IMR-90 (cell line): Measurements from ENCODE around the gene WDR53. TPM values are rescaled to one million over a fixed set of nuclear protein-coding genes. Genes with fewer than 3 reads are reported as not detected.

Source experiments
- ATAC-seq: fragments of 200-7000 bp; cut with Tn5 transposase; 2 replicates; pipeline ENCODE4 v1.9.1; 2020; ENCODE audit warnings: low read depth, mild to moderate bottlenecking, moderate library complexity
- BruUV-seq: library from RNA; stranded (reverse); fragments of 400-500 nt; replicated peaks from 2 replicates; lab custom pipeline; 2021; lab: Mats Ljungman, UMichigan
- CTCF ChIA-PET: fragments of 300-600 bp; formaldehyde crosslinking; extraction: SDS; loops from one replicate; lab custom pipeline; 2021; ENCODE audit warnings: antibody characterized with exemption; lab: Yijun Ruan, JAX
- POLR2A ChIA-PET: fragments of 300-600 bp; sonication (Branson Sonifier 250); formaldehyde crosslinking; loops from one replicate; lab custom pipeline; 2022; ENCODE audit warnings: antibody characterized with exemption; ENCODE audit not compliant: unreplicated experiment; lab: Charles Lee
- DNase-seq: peaks from one replicate; pipeline ENCODE4 v3.0.0; 2013
- H2AFZ ChIP-seq: replicated peaks from 2 replicates; pipeline ENCODE3; 2013; ENCODE audit warnings: low read length, mild to moderate bottlenecking; ENCODE audit not compliant: poor library complexity
- H2AK5ac ChIP-seq: 2 replicates; pipeline ENCODE4 v1.6.1; 2013; ENCODE audit warnings: low read depth, low read length, inconsistent platforms
- H2AK9ac ChIP-seq: replicated peaks from 2 replicates; pipeline ENCODE3; 2013; ENCODE audit warnings: mild to moderate bottlenecking, low read depth, low read length, moderate library complexity; ENCODE audit not compliant: poor library complexity
- H2BK120ac ChIP-seq: 2 replicates; pipeline ENCODE4 v1.6.1; 2013; ENCODE audit warnings: low read depth, low read length, inconsistent platforms
- H2BK15ac ChIP-seq: 3 replicates; pipeline ENCODE4 v1.6.1; 2013; ENCODE audit warnings: low read depth, low read length, inconsistent platforms
- H2BK20ac ChIP-seq: 2 replicates; pipeline ENCODE4 v1.6.1; 2013; ENCODE audit warnings: low read depth, mild to moderate bottlenecking, inconsistent platforms, low read length, moderate library complexity
- H2BK5ac ChIP-seq: 2 replicates; pipeline ENCODE4 v1.6.1; 2013; ENCODE audit warnings: mild to moderate bottlenecking, low read depth, low read length, inconsistent platforms; ENCODE audit not compliant: poor library complexity, severe bottlenecking
- H3K14ac ChIP-seq: replicated peaks from 2 replicates; pipeline ENCODE4 v1.6.1; 2013; ENCODE audit warnings: low read depth, low read length, inconsistent platforms
- H3K18ac ChIP-seq: 2 replicates; pipeline ENCODE4 v1.6.1; 2013; ENCODE audit warnings: low read depth, low read length, control low read depth
- H3K23ac ChIP-seq: 2 replicates; pipeline ENCODE4 v1.6.1; 2013; ENCODE audit warnings: low read depth, low read length, inconsistent platforms
- H3K27ac ChIP-seq: 2 replicates; pipeline ENCODE4 v1.5.1; 2013; ENCODE audit warnings: mild to moderate bottlenecking, control low read depth, low read length; ENCODE audit not compliant: insufficient read depth
- H3K27me3 ChIP-seq: 2 replicates; pipeline ENCODE4 v1.6.1; 2013; ENCODE audit warnings: low read length; ENCODE audit not compliant: control insufficient read depth, insufficient read depth
- H3K36me3 ChIP-seq: 2 replicates; pipeline ENCODE4 v1.6.1; 2013; ENCODE audit warnings: low read length, mixed read lengths; ENCODE audit not compliant: control insufficient read depth, insufficient read depth
- H3K4ac ChIP-seq: 2 replicates; pipeline ENCODE4 v1.6.1; 2013; ENCODE audit warnings: low read depth, low read length, inconsistent platforms
- H3K4me1 ChIP-seq: 2 replicates; pipeline ENCODE4 v1.6.1; 2013; ENCODE audit warnings: low read length, mixed read lengths; ENCODE audit not compliant: control insufficient read depth, insufficient read depth
- H3K4me2 ChIP-seq: 2 replicates; pipeline ENCODE4 v1.6.1; 2013; ENCODE audit warnings: low read depth, mild to moderate bottlenecking, control low read depth, low read length, moderate library complexity
- H3K4me3 ChIP-seq: 2 replicates; pipeline ENCODE4 v1.5.1; 2013; ENCODE audit warnings: low read depth, mild to moderate bottlenecking, control low read depth, low read length, moderate library complexity; ENCODE audit not compliant: insufficient read depth
- H3K56ac ChIP-seq: 2 replicates; pipeline ENCODE4 v1.6.1; 2013; ENCODE audit warnings: low read length, inconsistent platforms; ENCODE audit not compliant: insufficient read depth; ENCODE audit errors: extremely low read depth
- H3K79me1 ChIP-seq, 2 experiments: 2 replicates each; pipeline ENCODE4 v1.6.1; 2013; ENCODE audit warnings: low read length in 2 of 2, inconsistent platforms in 1 of 2, low read depth in 1 of 2
- H3K9ac ChIP-seq: 2 replicates; pipeline ENCODE4 v1.6.1; 2013; ENCODE audit warnings: low read depth, low read length, control low read depth
- H3K9me1 ChIP-seq: 2 replicates; pipeline ENCODE4 v1.6.1; 2013; ENCODE audit warnings: low read length, inconsistent platforms; ENCODE audit not compliant: insufficient read depth
- H3K9me3 ChIP-seq: 2 replicates; pipeline ENCODE4 v1.6.1; 2013; ENCODE audit warnings: low read length; ENCODE audit not compliant: control insufficient read depth, insufficient read depth
- H4K20me1 ChIP-seq: 2 replicates; pipeline ENCODE4 v1.6.1; 2013; ENCODE audit warnings: low read length, inconsistent platforms; ENCODE audit not compliant: insufficient read depth
- H4K5ac ChIP-seq: 2 replicates; pipeline ENCODE4 v1.6.1; 2013; ENCODE audit warnings: mild to moderate bottlenecking, low read depth, low read length, control low read depth
- H4K8ac ChIP-seq, 2 experiments: 2 replicates each; pipeline ENCODE4 v1.6.1; 2013; ENCODE audit warnings: low read depth in 2 of 2, low read length in 2 of 2, control low read depth in 1 of 2, inconsistent platforms in 1 of 2
- H4K91ac ChIP-seq: 2 replicates; pipeline ENCODE4 v1.6.1; 2013; ENCODE audit warnings: low read depth, low read length, inconsistent platforms; ENCODE audit not compliant: insufficient read depth
- BHLHE40 ChIP-seq: fragments of 150-350 bp; IDR thresholded peaks from 2 replicates; pipeline ENCODE4 v1.6.1; 2016; ENCODE audit warnings: mild to moderate bottlenecking, low read depth, low read length
- CEBPB ChIP-seq: IDR thresholded peaks from 2 replicates; pipeline ENCODE4 v1.6.1; 2012; ENCODE audit warnings: low read depth, low read length, improper control_type of control experiment
- FOS ChIP-seq: fragments of 150-350 bp; IDR thresholded peaks from 2 replicates; pipeline ENCODE4 v1.6.1; 2016; ENCODE audit warnings: low read depth, low read length
- MAZ ChIP-seq: IDR thresholded peaks from 2 replicates; pipeline ENCODE4 v1.6.1; 2012; ENCODE audit warnings: low read depth, mild to moderate bottlenecking, low read length, improper control_type of control experiment, moderate library complexity, borderline replicate concordance
- MXI1 ChIP-seq: IDR thresholded peaks from 2 replicates; pipeline ENCODE4 v1.6.1; 2012; ENCODE audit warnings: low read depth, mild to moderate bottlenecking, low read length, moderate library complexity, borderline replicate concordance
- NFE2L2 ChIP-seq: fragments of 150-350 bp; IDR thresholded peaks from 2 replicates; pipeline ENCODE4 v1.6.1; 2016; ENCODE audit warnings: low read depth, mild to moderate bottlenecking, low read length
- POLR2A ChIP-seq: IDR thresholded peaks from 2 replicates; pipeline ENCODE4 v1.6.1; 2012; ENCODE audit warnings: mild to moderate bottlenecking, low read depth, low read length
- RCOR1 ChIP-seq: IDR thresholded peaks from 2 replicates; pipeline ENCODE4 v1.6.1; 2012; ENCODE audit warnings: mild to moderate bottlenecking, low read length, improper control_type of control experiment; ENCODE audit not compliant: insufficient replicate concordance
- SMC3 ChIP-seq: fragments of 150-350 bp; IDR thresholded peaks from 2 replicates; pipeline ENCODE4 v1.6.1; 2016; ENCODE audit warnings: low read depth, mild to moderate bottlenecking, antibody characterized with exemption, low read length, moderate library complexity
- WGBS, 2 experiments: methylation state at CpG; one replicate each; pipeline versions ENCODE4 v1.1.5 to v1.1.7; 2013; ENCODE audit warnings: missing lambda C conversion rate in 2 of 2; ENCODE audit not compliant: insufficient read length in 1 of 2; ENCODE audit errors: extremely low coverage in 2 of 2; 5-methylcytosine and 5-hydroxymethylcytosine counted together
- dilution Hi-C: fragments of 300-500 bp; cut with HindIII; formaldehyde crosslinking; loops from one replicate; pipeline ENCODE4 v1.14.3; 2018; ENCODE audit warnings: low sequenced_read_pairs; ENCODE audit not compliant: unreplicated experiment
- in situ Hi-C: fragments of 300-500 bp; cut with MboI; formaldehyde crosslinking; loops from 3 replicates; pipeline ENCODE4 v1.14.3; 2019; ENCODE audit warnings: low sequenced_read_pairs, inconsistent platforms, mixed read lengths
- intact Hi-C: fragments of 100-400 bp; cut with micrococcal nuclease; formaldehyde crosslinking; loops from 2 replicates; pipeline ENCODE4 v1.10.0; 2022
- polyA plus RNA-seq, 3 experiments: library from polyadenylated mRNA; depleted of rRNA; stranded (reverse); fragments of >200 nt; gene quantifications; 2 replicates each; pipeline ENCODE4 v1.2.3, GENCODE V29; 2012; ENCODE audit warnings: low replicate concordance in 1 of 3
- total RNA-seq: library from RNA; depleted of rRNA; stranded (reverse); fragments of >200 nt; gene quantifications from 2 replicates; pipeline ENCODE4 v1.2.3, GENCODE V29; 2012
- TF ChIP-seq, protein P1 (sequence below): fragments of 150-350 bp; IDR thresholded peaks from 2 replicates; pipeline ENCODE4 v1.6.1; 2016; ENCODE audit warnings: low read depth, mild to moderate bottlenecking, low read length, moderate library complexity, borderline replicate concordance
- TF ChIP-seq, protein P2 (sequence below): fragments of 150-350 bp; IDR thresholded peaks from 2 replicates; pipeline ENCODE4 v1.6.1; 2017; ENCODE audit warnings: mild to moderate bottlenecking, antibody characterized with exemption, low read length, low read depth
- TF ChIP-seq, protein P3 (sequence below): conservative IDR thresholded peaks from 2 replicates; pipeline ENCODE4 v1.5.1; 2012; ENCODE audit warnings: mild to moderate bottlenecking, low read depth, low read length, improper control_type of control experiment

Gene WDR53
- total and polyA plus RNA-seq, 2 of the 4 experiments (the other 2 are of a cell fraction), result 5.7 to 5.9 TPM

DNA sequence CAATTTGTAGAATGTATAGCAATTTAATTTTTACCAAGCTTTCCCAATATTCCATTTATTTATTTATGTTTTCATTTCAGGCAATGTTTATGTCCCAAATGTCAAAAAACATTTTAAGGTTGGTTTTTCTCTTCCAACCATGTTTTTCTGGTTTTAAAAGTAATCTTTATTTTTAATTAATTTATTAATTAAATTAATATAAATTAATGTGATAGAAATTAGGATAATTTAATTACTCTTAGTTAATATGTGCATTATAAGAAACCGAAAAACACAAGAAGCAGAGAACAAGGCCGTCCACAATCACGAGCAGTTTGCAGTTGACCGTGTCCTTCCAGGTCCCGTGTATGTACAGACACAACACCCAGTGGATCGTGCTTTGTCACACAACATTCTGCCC lies 34.3 kb upstream of the WDR53 start:
- Histone ChIP-seq H4K8ac (no peak overlapping the region), H2BK20ac (no peak overlapping the region), H3K79me1 (no peaks in the 10 kb centered on the region), H2AK5ac (no peak overlapping the region), H3K36me3 (no peaks in the 10 kb centered on the region), H3K4me1 (no peaks in the 10 kb centered on the region), H2AFZ (no peak overlapping the region), H3K14ac (no peak overlapping the region), H3K27ac (no peak overlapping the region), H4K5ac (no peak overlapping the region), H3K4me2 (no peak overlapping the region), H3K9me1 (no peaks in the 10 kb centered on the region), H3K56ac (no peak overlapping the region), H3K27me3 (peaks cover 16% of the 10 kb centered on the region), H3K4ac (no peak overlapping the region), H3K23ac (no peak overlapping the region), H4K91ac (no peak overlapping the region), H3K9ac (no peak overlapping the region), H3K4me3 (no peak overlapping the region), H3K18ac (no peak overlapping the region), H3K9me3 (no peaks in the 10 kb centered on the region), H2BK5ac (no peak overlapping the region), H2BK15ac (no peak overlapping the region), H2BK120ac (no peak overlapping the region), H2AK9ac (no peak overlapping the region), H4K20me1 (no peaks in the 10 kb centered on the region)
- POLR2A ChIA-PET, result interaction anchor here (0.7 kb wide), 1 partner anchor 58 kb away, joined by 5 read pairs; no protein-coding TSS in a partner anchor
- no TSS peak for BruUV-seq
- no peak for ATAC-seq
- in situ Hi-C loops (loop anchor here (25.0 kb wide), 1 partner anchor 360 kb away; the partner anchor contains the start of gene PIGZ), intact Hi-C loops (loop anchor here (10.0 kb wide), 1 partner anchor 342 kb away; the partner anchor contains the start of gene NCBP2), dilution Hi-C loops (no loop called here)
- WGBS, 2 experiments, result 100% methylated on average over 1 of the region's 6 CpGs; no CpG with 5 or more reads in 1 of the 2 experiments
- CTCF ChIA-PET, result interaction anchor here (0.6 kb wide), 1 partner anchor 100 kb away, joined by 3 read pairs; no protein-coding TSS in a partner anchor
- TF ChIP-seq MXI1 (no peak), POLR2A (no peak), BHLHE40 (no peak), FOS (no peak), MAZ (no peak), SMC3 (no peak), NFE2L2 (no peak), RCOR1 (no peak), CEBPB (no peak)
- TF ChIP-seq, protein P1, sequence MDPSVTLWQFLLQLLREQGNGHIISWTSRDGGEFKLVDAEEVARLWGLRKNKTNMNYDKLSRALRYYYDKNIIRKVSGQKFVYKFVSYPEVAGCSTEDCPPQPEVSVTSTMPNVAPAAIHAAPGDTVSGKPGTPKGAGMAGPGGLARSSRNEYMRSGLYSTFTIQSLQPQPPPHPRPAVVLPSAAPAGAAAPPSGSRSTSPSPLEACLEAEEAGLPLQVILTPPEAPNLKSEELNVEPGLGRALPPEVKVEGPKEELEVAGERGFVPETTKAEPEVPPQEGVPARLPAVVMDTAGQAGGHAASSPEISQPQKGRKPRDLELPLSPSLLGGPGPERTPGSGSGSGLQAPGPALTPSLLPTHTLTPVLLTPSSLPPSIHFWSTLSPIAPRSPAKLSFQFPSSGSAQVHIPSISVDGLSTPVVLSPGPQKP, result no peak
- TF ChIP-seq, protein P2, sequence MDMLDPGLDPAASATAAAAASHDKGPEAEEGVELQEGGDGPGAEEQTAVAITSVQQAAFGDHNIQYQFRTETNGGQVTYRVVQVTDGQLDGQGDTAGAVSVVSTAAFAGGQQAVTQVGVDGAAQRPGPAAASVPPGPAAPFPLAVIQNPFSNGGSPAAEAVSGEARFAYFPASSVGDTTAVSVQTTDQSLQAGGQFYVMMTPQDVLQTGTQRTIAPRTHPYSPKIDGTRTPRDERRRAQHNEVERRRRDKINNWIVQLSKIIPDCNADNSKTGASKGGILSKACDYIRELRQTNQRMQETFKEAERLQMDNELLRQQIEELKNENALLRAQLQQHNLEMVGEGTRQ, result no peak
- TF ChIP-seq, protein P3, sequence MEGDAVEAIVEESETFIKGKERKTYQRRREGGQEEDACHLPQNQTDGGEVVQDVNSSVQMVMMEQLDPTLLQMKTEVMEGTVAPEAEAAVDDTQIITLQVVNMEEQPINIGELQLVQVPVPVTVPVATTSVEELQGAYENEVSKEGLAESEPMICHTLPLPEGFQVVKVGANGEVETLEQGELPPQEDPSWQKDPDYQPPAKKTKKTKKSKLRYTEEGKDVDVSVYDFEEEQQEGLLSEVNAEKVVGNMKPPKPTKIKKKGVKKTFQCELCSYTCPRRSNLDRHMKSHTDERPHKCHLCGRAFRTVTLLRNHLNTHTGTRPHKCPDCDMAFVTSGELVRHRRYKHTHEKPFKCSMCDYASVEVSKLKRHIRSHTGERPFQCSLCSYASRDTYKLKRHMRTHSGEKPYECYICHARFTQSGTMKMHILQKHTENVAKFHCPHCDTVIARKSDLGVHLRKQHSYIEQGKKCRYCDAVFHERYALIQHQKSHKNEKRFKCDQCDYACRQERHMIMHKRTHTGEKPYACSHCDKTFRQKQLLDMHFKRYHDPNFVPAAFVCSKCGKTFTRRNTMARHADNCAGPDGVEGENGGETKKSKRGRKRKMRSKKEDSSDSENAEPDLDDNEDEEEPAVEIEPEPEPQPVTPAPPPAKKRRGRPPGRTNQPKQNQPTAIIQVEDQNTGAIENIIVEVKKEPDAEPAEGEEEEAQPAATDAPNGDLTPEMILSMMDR, result no peak
- no peak for DNase-seq
